HuH-7 (cell line): ENCODE measurements around the gene CENPU.
"Not testable (repeated sequence)": the region's sequence is repeated elsewhere in the genome, so short reads cannot be mapped to it uniquely, and the experiment has no call there.

Experiments
- DNase-seq: peaks from one replicate; pipeline ENCODE4 v3.0.0; 2011; ENCODE audit warnings: low spot score

CENPU gene

GRCh38 chr4:184751585-184751956 is 17.7 kb upstream of the CENPU start:
- DNase-seq: no peak

- no peak for DNase-seq
Observed at GRCh38 chr4:184750926-184751584, 17.2 kb upstream of the CENPU start.

- DNase-seq: no peak
Observed at GRCh38 chr4:184748251-184748652, 14.4 kb upstream of the CENPU start.

GRCh38 chr4:184747034-184747830 is 13.3 kb upstream of the CENPU start:
- DNase-seq: no peak

GRCh38 chr4:184745831-184746795 is 12.2 kb upstream of the CENPU start:
- peak; percentile 33 for DNase-seq

GRCh38 chr4:184744236-184744635 is 10.3 kb upstream of the CENPU start:
- DNase-seq: no peak

- DNase-seq: no peak
Observed at GRCh38 chr4:184743650-184744049, 9.8 kb upstream of the CENPU start.

- not testable (repeated sequence) for DNase-seq
Observed at GRCh38 chr4:184741651-184742050, 7.8 kb upstream of the CENPU start.

- no peak for DNase-seq
Observed at GRCh38 chr4:184740980-184741391, 7.1 kb upstream of the CENPU start.

GRCh38 chr4:184739575-184739974 is 5.7 kb upstream of the CENPU start:
- not testable (repeated sequence) for DNase-seq

GRCh38 chr4:184734758-184735157 is 862 bp upstream of the CENPU start:
- DNase-seq: no peak

- DNase-seq: no peak
Observed at GRCh38 chr4:184732126-184732525, 1.8 kb downstream of the CENPU start.

GRCh38 chr4:184731056-184731455 is 2.8 kb downstream of the CENPU start:
- DNase-seq: no peak

GRCh38 chr4:184729946-184730345 is 4.0 kb downstream of the CENPU start:
- DNase-seq: no peak

- DNase-seq: no peak
Observed at GRCh38 chr4:184728858-184729257, 5.0 kb downstream of the CENPU start.

- DNase-seq: no peak
Observed at GRCh38 chr4:184727430-184727829, 6.5 kb downstream of the CENPU start.

GRCh38 chr4:184722798-184723197 is 11.1 kb downstream of the CENPU start:
- DNase-seq: no peak

GRCh38 chr4:184721254-184721653 is 12.6 kb downstream of the CENPU start:
- DNase-seq: no peak

GRCh38 chr4:184719407-184719806 is 14.5 kb downstream of the CENPU start:
- DNase-seq: no peak

- no peak for DNase-seq
Observed at GRCh38 chr4:184715526-184715925, 18.4 kb downstream of the CENPU start.

GRCh38 chr4:184713887-184714286 is 20.0 kb downstream of the CENPU start:
- no peak for DNase-seq

GRCh38 chr4:184712322-184712721 is 21.6 kb downstream of the CENPU start:
- DNase-seq: no peak
